ENCODE measurements around the gene ANGPT4. TPM values are rescaled to one million over a fixed set of nuclear protein-coding genes. Genes with fewer than 3 reads are reported as not detected.
"Not testable (repeated sequence)": the region's sequence is repeated elsewhere in the genome, so short reads cannot be mapped to it uniquely, and the experiment has no call there.

Gene ANGPT4
- total RNA-seq, 2 experiments from 2014 or later = not detected

DNA sequence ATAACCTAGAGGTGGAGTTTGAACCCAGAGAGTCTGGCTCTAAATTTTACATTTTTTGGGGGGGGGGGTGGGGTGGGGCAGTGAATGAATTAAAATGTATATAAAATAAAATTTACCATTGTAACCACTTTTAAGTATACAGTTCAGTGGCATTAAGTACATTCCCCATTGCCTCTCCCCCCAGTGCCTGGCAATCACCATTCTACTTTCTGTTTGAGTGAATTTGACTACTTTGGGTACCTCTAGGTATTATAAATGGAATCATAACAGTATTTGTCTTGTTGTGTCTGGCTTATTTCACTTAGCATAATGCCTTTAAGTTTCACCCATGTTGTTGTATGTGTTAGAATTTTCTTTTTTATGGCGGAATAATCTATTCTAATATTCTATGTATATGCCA lies 79.9 kb downstream of the ANGPT4 start:
- Mint-ChIP-seq H3K4me3 (peak overlapping the region; percentile 75), H3K4me1 (peaks cover 33% of the 10 kb centered on the region), H3K27ac (no peak overlapping the region), H3K27me3 (no peaks in the 10 kb centered on the region), H3K9me3 (no peaks in the 10 kb centered on the region), H3K36me3 (peaks cover 19% of the 10 kb centered on the region)
- POLR2A ChIA-PET = interaction anchor here (6.6 kb wide), 1 partner anchor 9 kb away, joined by 98 read pairs; no protein-coding TSS in a partner anchor
- ATAC-seq (ENCODE audit: low read depth) (no peak), DNase-seq (no peak)

DNA sequence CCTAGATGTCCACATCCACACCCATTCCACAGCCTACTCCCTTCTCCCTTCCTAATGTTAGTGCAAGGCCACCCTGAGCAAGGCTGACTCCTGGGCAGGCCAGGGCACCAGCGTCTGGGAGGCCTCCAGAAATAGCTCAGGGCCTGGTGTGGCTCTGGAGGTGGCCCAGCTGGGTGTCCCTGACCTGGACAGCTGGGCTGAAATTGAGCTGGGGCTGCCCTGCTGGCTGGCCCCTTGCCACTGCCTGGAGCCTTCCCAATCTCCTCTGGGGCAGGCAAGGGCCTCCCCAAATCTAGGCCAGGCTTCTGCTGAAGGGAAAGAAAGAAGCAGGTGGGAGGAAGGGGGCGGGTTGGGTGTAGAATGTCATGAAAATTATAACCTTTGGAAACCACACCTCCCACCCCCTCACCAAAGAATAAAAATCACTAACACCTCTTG lies 80.5 kb downstream of the ANGPT4 start:
- no peak for DNase-seq
- Mint-ChIP-seq H3K4me3 (peak overlapping the region; percentile 75), H3K36me3 (peaks cover 19% of the 10 kb centered on the region), H3K9me3 (no peaks in the 10 kb centered on the region), H3K27ac (peak overlapping the region; percentile 31), H3K4me1 (peaks cover 33% of the 10 kb centered on the region), H3K27me3 (no peaks in the 10 kb centered on the region)
- no peak for ATAC-seq (ENCODE audit: low read depth)
- POLR2A ChIA-PET = interaction anchor here (6.6 kb wide), 1 partner anchor 9 kb away, joined by 98 read pairs; no protein-coding TSS in a partner anchor

DNA sequence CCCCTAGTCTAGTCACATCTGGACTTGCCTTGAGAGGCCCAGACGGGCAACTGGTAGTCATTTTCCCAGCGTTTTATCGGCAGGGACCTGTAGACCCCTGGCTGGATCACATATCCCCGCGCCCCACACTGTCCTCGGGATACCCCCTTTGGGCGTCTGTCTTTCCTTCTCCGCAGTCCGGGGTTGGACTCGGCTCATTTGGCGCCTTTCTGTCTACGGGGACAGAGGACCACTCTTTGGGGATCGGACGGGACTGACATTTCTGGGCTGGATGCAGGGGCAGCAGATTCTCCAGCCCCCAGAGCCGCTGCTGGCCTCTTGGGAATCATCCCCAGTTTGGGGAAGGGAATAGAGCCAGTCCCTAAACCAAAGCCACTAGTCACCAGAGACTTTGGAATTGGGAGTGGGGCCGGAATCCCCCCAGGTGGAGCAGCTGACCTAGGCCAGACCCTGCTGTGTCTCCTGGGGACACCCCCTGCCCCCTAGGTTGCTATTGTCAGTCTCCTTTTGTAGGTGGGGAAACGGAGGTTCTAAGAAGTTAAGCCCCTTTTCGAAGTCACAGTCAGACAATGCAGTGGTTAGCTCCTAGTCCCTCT lies 81.9 kb downstream of the ANGPT4 start:
- POLR2A ChIA-PET = interaction anchor here (1.1 to 6.6 kb wide), 7 partner anchors 10 to 1268 kb away, joined by 3 to 98 read pairs (median 5); no protein-coding TSS in a partner anchor
- H3K27ac Mint-ChIP-seq = peak overlapping the region; percentile 77
- peak overlapping the region; percentile 84 for H3K4me3 Mint-ChIP-seq
- H3K36me3 Mint-ChIP-seq = peaks cover 14% of the 10 kb centered on the region
- peaks cover 30% of the 10 kb centered on the region for H3K4me1 Mint-ChIP-seq
- ATAC-seq (ENCODE audit: low read depth) = no peak
- no peak for DNase-seq
- H3K27me3 Mint-ChIP-seq = no peaks in the 10 kb centered on the region
- H3K9me3 Mint-ChIP-seq = no peaks in the 10 kb centered on the region

DNA sequence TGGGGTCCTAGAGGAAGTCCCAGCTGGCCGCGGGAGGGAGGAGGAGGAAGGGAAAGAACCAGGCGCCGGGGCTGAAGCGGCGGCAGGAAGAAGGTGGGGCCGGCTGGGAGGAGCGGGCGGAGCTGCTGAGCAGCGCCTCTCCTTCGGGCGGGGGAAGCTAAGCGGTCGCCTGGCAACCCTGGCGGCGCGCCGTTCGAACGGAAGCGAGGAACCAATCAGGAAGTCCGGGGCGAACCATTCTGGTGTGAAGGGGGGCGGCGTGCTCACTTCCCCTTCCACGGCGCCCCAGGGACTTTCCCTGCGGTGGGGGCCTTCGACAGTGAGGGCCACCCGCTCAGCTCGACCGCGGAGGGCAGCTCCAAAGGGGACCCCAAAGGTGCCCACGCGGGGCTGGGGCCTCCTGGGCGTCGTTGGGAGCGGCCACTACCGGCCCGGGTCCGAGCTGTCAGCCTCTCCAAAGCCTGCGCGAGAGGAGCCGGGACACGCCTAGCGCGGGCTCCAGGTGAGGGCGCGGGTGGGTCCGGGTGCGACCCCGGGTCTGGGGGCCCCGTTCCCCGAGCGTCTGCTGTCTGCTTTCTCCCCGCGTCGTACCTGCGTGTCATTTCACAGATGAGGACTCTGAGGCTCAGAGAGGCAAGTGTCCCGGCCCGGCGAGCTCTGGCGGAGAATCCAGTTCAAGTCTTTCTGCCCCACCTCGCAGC lies 82.5 kb downstream of the ANGPT4 start, which contains the start of gene FAM110A:
Gene FAM110A (plus strand): TSS at position 266 of the 701 bp plus-strand sequence. CDS start 11,090 bp downstream, outside the sequence.
- peak within 1 kb of the TSS; percentile 77 for H3K27ac Mint-ChIP-seq
- H3K36me3 Mint-ChIP-seq = peaks cover 12% of the 10 kb centered on the region
- no peaks in the 10 kb centered on the region for H3K27me3 Mint-ChIP-seq
- peaks cover 30% of the 10 kb centered on the region for H3K4me1 Mint-ChIP-seq
- peak within 1 kb of the TSS; percentile 84 for H3K4me3 Mint-ChIP-seq
- peak; percentile 94 for DNase-seq
- H3K9me3 Mint-ChIP-seq = no peaks in the 10 kb centered on the region
- ATAC-seq (ENCODE audit: low read depth) = peak; percentile 94
- POLR2A ChIA-PET = interaction anchor here (0.6 to 6.6 kb wide), 10 partner anchors 9 to 1269 kb away, joined by 3 to 98 read pairs (median 4); no protein-coding TSS in a partner anchor

DNA sequence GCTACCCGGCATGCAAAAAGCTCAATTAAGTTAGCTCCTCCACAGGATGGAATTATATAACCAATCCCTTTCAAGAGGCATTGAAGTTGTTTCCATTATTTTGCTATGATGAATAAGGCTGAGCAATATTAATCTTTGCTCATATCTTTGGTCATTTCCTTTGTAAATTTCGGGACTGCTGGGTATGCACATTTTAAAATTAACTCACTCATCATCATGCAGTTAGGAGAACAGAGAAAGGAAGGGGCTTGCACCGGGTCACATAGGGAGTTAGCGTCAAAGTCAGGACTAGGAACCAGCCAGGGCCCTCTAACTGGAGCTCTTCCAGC lies 83.0 kb downstream of the ANGPT4 start:
- POLR2A ChIA-PET = interaction anchor here (0.7 to 6.6 kb wide), 8 partner anchors 9 to 1270 kb away, joined by 3 to 98 read pairs (median 4); no protein-coding TSS in a partner anchor
- peak overlapping the region; percentile 84 for H3K4me3 Mint-ChIP-seq
- peak overlapping the region; percentile 77 for H3K27ac Mint-ChIP-seq
- no peaks in the 10 kb centered on the region for H3K27me3 Mint-ChIP-seq
- peaks cover 26% of the 10 kb centered on the region for H3K4me1 Mint-ChIP-seq
- ATAC-seq (ENCODE audit: low read depth) (no peak), DNase-seq (no peak)
- H3K9me3 Mint-ChIP-seq = no peaks in the 10 kb centered on the region
- H3K36me3 Mint-ChIP-seq = peaks cover 8% of the 10 kb centered on the region

DNA sequence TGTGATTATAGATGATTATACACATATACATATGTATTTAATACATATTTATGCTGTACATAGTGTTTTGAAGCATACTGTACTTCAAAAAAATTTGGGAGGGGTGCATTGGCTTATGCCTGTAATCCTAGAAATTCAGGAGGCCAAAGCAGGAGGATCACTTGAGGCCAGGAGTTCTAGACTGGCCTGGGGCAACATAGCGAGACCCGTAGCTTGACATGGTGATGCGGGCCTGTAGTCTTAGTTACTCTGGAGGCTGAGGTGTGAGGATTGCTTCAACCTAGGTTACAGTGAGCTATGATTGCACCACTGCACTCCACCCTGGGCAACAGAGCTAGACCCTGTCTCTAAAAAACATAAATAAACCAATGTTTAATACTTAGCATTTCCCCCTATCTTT lies 84.2 kb downstream of the ANGPT4 start:
- Mint-ChIP-seq H3K9me3 (no peaks in the 10 kb centered on the region), H3K4me3 (no peak overlapping the region), H3K27ac (no peak overlapping the region), H3K27me3 (no peaks in the 10 kb centered on the region), H3K36me3 (peaks cover 4% of the 10 kb centered on the region), H3K4me1 (peaks cover 22% of the 10 kb centered on the region)
- DNase-seq (no peak), ATAC-seq (ENCODE audit: low read depth) (no peak)
- POLR2A ChIA-PET = interaction anchor here (6.6 kb wide), 1 partner anchor 13 kb away, joined by 98 read pairs; no protein-coding TSS in a partner anchor

DNA sequence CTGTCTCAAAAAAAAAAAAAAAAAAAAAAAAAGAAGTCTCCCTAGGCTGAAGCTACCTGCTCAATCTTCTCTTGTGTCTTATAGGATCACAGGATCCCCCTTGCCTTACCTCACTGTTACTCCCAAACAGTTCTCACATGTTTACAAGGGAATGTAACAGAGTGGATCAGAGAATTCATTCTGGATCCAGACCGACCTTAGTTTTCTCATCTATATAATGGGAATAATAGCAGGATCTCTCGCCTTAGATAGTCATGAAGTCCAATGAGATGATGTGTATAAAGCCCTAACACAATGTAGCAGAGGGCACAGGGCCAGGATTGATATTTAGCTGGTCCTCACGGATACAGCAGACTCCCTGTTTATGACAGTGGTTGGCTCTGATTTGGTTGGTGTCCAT lies 84.9 kb downstream of the ANGPT4 start:
- no peak overlapping the region for H3K4me3 Mint-ChIP-seq
- peaks cover under 1% of the 10 kb centered on the region for H3K36me3 Mint-ChIP-seq
- H3K27me3 Mint-ChIP-seq = no peaks in the 10 kb centered on the region
- H3K4me1 Mint-ChIP-seq = peaks cover 16% of the 10 kb centered on the region
- no peak for DNase-seq
- H3K27ac Mint-ChIP-seq = no peak overlapping the region
- POLR2A ChIA-PET = interaction anchor here (6.6 kb wide), 1 partner anchor 13 kb away, joined by 98 read pairs; no protein-coding TSS in a partner anchor
- no peaks in the 10 kb centered on the region for H3K9me3 Mint-ChIP-seq
- no peak for ATAC-seq (ENCODE audit: low read depth)

DNA sequence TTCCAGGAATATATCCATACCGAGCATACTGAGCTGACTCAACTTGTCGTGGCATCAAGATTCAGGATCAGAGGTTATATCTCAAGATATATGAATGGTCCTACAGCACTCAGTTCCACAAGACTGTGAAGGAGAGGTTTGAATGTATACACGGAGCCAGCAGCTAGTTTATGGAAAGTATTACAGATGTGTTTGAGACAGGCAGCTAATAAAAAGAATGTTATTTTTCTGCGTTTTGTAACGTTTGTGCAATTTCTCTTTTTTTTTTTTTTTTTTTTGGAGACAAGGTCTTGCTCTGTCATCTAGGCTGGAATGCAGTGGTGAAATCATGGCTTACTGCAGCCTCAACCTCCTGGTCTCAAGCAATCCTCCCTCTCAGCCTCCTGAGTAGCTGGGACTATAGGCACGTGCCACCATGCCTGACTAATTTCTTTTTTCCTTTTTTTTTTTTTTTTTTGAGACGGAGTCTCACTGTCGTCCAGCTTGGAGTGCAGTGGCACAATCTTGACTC lies 86.1 kb downstream of the ANGPT4 start:
- ATAC-seq (ENCODE audit: low read depth) (no peak), DNase-seq (no peak)
- Mint-ChIP-seq H3K36me3 (no peaks in the 10 kb centered on the region), H3K27ac (no peak overlapping the region), H3K4me3 (no peak overlapping the region), H3K4me1 (peaks cover 15% of the 10 kb centered on the region), H3K9me3 (no peaks in the 10 kb centered on the region), H3K27me3 (no peaks in the 10 kb centered on the region)
- POLR2A ChIA-PET = interaction anchor here (0.7 to 6.6 kb wide), 3 partner anchors 15 to 78 kb away, joined by 3 to 98 read pairs (median 5); no protein-coding TSS in a partner anchor

DNA sequence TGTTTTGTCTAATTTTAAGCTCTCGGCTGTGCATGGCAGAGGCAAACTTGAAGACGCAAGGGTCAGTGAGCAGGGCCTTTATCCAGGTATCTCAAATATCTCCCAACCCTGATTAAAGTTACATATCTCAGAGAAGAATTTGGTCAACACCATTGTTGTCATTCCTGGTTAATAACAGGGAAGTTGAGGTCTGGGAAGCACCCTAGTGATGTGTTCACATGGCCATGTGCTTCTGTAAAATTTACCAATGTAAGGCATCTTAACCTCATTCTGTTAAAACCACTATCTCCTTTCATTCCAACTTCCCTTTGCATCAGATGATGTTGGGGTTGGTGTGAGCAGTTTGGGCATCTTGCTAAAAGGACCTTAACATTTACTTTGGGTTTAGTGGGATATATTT lies 86.6 kb downstream of the ANGPT4 start:
- H3K4me3 Mint-ChIP-seq = no peak overlapping the region
- no peaks in the 10 kb centered on the region for H3K36me3 Mint-ChIP-seq
- H3K9me3 Mint-ChIP-seq = no peaks in the 10 kb centered on the region
- no peaks in the 10 kb centered on the region for H3K27me3 Mint-ChIP-seq
- DNase-seq = no peak
- no peak overlapping the region for H3K27ac Mint-ChIP-seq
- POLR2A ChIA-PET = interaction anchor here (0.8 to 6.6 kb wide), 2 partner anchors 15 to 26 kb away, joined by 5 to 98 read pairs; no protein-coding TSS in a partner anchor
- no peak for ATAC-seq (ENCODE audit: low read depth)
- peaks cover 12% of the 10 kb centered on the region for H3K4me1 Mint-ChIP-seq

DNA sequence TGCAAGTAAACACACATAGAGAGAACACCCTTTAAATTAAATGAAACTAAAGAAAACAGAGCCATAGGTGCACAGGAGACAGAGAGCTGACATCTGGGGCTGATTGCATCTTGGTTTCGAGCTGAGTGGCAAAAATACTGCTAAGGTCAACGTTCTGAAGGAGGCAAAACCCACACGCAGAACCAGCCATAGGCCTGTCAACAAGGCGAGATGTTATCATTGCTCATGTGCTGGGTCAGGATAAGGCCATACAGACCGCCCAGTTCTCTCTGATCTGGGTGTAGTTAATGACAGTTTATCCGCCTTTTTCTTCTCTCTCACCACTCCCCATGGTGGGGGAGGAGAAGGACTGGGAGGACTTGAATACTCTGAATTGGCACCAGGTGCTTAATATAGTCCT lies 87.1 kb downstream of the ANGPT4 start:
- DNase-seq (no peak), ATAC-seq (ENCODE audit: low read depth) (no peak)
- Mint-ChIP-seq H3K27me3 (no peaks in the 10 kb centered on the region), H3K4me3 (no peak overlapping the region), H3K9me3 (no peaks in the 10 kb centered on the region), H3K27ac (no peak overlapping the region), H3K4me1 (peaks cover 12% of the 10 kb centered on the region), H3K36me3 (no peaks in the 10 kb centered on the region)
- POLR2A ChIA-PET = interaction anchor here (0.6 kb wide), 1 partner anchor 15 kb away, joined by 3 read pairs; no protein-coding TSS in a partner anchor

DNA sequence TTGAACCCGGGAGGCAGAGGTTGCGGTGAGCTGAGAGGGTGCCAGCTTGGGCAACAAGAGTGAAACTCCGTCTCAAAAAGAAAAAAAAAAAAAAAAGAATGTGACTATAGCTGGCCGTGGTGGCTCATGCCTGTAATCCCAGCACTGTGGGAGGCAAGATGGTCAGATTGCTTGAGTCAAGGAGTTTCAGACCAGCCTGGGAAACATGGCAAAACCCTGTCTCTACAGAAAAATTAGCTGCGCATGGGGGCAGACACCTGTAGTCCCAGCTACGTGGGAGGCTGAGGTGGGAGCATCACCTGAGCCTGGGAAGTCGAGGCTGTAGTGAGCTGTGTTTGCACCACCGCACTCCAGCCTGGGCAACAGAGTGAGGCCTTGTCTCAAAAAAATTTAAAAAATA lies 88.2 kb downstream of the ANGPT4 start:
- H3K27me3 Mint-ChIP-seq; DNase-seq; H3K36me3 Mint-ChIP-seq; H3K27ac Mint-ChIP-seq; ATAC-seq (ENCODE audit: low read depth); H3K4me1 Mint-ChIP-seq; H3K4me3 Mint-ChIP-seq; H3K9me3 Mint-ChIP-seq: not testable (repeated sequence)
- POLR2A ChIA-PET = interaction anchor here (0.6 to 1.4 kb wide), 2 partner anchors 13 to 93 kb away, joined by 3 read pairs; no protein-coding TSS in a partner anchor

DNA sequence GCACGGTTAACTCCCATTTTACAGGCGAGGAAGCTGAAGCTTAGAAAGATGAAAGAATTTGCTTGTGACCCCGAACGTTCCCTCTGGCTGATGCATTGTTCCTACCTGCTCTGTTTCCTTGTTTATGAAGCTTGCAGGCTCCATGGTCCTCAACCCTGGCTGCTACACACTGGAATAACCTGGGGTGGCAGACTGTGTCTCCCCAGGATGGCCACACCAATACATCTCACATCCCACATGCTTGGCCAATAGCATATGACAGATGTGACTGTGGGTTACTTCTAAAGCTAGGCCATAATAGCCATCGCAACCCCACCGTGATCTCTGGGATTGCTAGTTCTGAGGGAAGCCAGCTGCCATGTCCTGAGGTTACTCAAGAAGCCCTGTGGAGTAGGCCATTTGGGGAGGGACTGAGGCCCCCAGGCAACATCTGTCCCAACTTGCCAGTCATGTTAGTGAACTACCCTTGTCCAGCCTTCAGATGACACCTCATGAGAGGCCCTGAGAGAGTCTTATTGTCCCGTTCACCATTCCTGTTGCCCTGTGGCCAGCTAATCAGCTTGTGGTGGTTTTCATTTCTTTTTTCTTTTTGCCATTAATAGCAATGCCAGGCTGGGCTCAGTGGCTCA lies 89.3 kb downstream of the ANGPT4 start:
- H3K27ac Mint-ChIP-seq = no peak overlapping the region
- POLR2A ChIA-PET = interaction anchor here (0.7 to 1.4 kb wide), 2 partner anchors 14 to 27 kb away, joined by 3 read pairs; no protein-coding TSS in a partner anchor
- H3K4me3 Mint-ChIP-seq = no peak overlapping the region
- no peaks in the 10 kb centered on the region for H3K9me3 Mint-ChIP-seq
- DNase-seq (no peak), ATAC-seq (ENCODE audit: low read depth) (no peak)
- no peaks in the 10 kb centered on the region for H3K27me3 Mint-ChIP-seq
- H3K4me1 Mint-ChIP-seq = peaks cover 8% of the 10 kb centered on the region
- H3K36me3 Mint-ChIP-seq = peaks cover 2% of the 10 kb centered on the region
